NCI-H146 (cell line): ENCODE measurements around the gene C19orf18.

Experiments used
- DNase-seq: peaks from one replicate; lab custom pipeline; 2025; lab: John Stamatoyannopoulos, UW

Gene C19orf18

GRCh38 chr19:57947419-57948134 lies 26.8 kb downstream of the C19orf18 start, which contains the start of gene ZNF256:
ZNF256 (minus strand) TSS chr19:57947706; CDS start chr19:57947474, 232 bp downstream.
- peak; percentile 97 for DNase-seq

GRCh38 chr19:57947088-57947418 lies 27.3 kb downstream of the C19orf18 start:
- no peak for DNase-seq

GRCh38 chr19:57946316-57946715 lies 28.0 kb downstream of the C19orf18 start:
- no peak for DNase-seq

- DNase-seq, result no peak
Observed at GRCh38 chr19:57941593-57941992, 32.7 kb downstream of the C19orf18 start.

- no peak for DNase-seq
Observed at GRCh38 chr19:57935731-57936130, 38.6 kb downstream of the C19orf18 start.

- peak; percentile 44 for DNase-seq
Observed at GRCh38 chr19:57934820-57935665, 39.3 kb downstream of the C19orf18 start, which contains the start of gene ZNF418. ZNF418 (minus strand) TSS chr19:57935402; CDS start chr19:57933822, 1,580 bp downstream.

GRCh38 chr19:57927587-57927986 lies 46.7 kb downstream of the C19orf18 start:
- DNase-seq, result no peak

- peak; percentile 97 for DNase-seq
Observed at GRCh38 chr19:57916168-57916995, 58.0 kb downstream of the C19orf18 start, which contains the start of gene ZNF417. ZNF417 (minus strand) TSS chr19:57916592; CDS start chr19:57916411, 181 bp downstream.

GRCh38 chr19:57914531-57914930 lies 59.8 kb downstream of the C19orf18 start:
- DNase-seq, result no peak
